NCI-H2227 (cell line): ENCODE data around the gene HAVCR2.
A peak's percentile ranks its signal among the peaks of the same experiment; 100 is the strongest.

ENCODE experiments used
- DNase-seq: peaks from one replicate; lab custom pipeline; 2025; ENCODE audit not compliant: unreplicated experiment; lab: John Stamatoyannopoulos, UW

The HAVCR2 gene

GRCh38 chr5:157046041-157046440, 62.8 kb downstream of the HAVCR2 start:
- DNase-seq = peak; percentile 3

- DNase-seq = no peak
Observed at GRCh38 chr5:157045601-157046000, 63.2 kb downstream of the HAVCR2 start.

- DNase-seq = no peak
Observed at GRCh38 chr5:157038568-157039187, 70.2 kb downstream of the HAVCR2 start.
